Effector memory CD8-positive, alpha-beta T cell (primary cell): ENCODE results near the gene TRAPPC11.

Source experiments
- ATAC-seq: fragments of 150-1000 bp; cut with Tn5 transposase; replicated peaks from 2 replicates; pipeline ENCODE4 v1.10.0; 2021; ENCODE audit warnings: mild to moderate bottlenecking, moderate library complexity
- DNase-seq, 3 experiments: peaks; one replicate each; pipeline ENCODE4 v3.0.0; 2021
- H3K27ac Mint-ChIP-seq, 2 donors: one replicate each; pipeline ENCODE4 v1.8.0; 2022; ENCODE audit warnings: mild to moderate bottlenecking in 2 of 2, mixed read lengths in 2 of 2, moderate library complexity in 2 of 2
- H3K27me3 Mint-ChIP-seq, 2 donors: one replicate each; pipeline ENCODE4 v1.8.0; 2022; ENCODE audit warnings: mixed read lengths in 2 of 2
- H3K36me3 Mint-ChIP-seq: one replicate; pipeline ENCODE4 v1.8.0; 2022; ENCODE audit warnings: mild to moderate bottlenecking, moderate library complexity, mixed read lengths; ENCODE audit not compliant: insufficient read depth
- H3K4me1 Mint-ChIP-seq, 2 donors: one replicate each; pipeline ENCODE4 v1.8.0; 2022; ENCODE audit warnings: low read depth in 2 of 2, mixed read lengths in 2 of 2
- H3K4me3 Mint-ChIP-seq, 2 donors: one replicate each; pipeline ENCODE4 v1.8.0; 2022; ENCODE audit warnings: mild to moderate bottlenecking in 2 of 2, mixed read lengths in 2 of 2, moderate library complexity in 2 of 2
- H3K9me3 Mint-ChIP-seq, 2 donors: one replicate each; pipeline ENCODE4 v1.8.0; 2022; ENCODE audit warnings: mixed read lengths in 2 of 2

TRAPPC11 gene

DNA sequence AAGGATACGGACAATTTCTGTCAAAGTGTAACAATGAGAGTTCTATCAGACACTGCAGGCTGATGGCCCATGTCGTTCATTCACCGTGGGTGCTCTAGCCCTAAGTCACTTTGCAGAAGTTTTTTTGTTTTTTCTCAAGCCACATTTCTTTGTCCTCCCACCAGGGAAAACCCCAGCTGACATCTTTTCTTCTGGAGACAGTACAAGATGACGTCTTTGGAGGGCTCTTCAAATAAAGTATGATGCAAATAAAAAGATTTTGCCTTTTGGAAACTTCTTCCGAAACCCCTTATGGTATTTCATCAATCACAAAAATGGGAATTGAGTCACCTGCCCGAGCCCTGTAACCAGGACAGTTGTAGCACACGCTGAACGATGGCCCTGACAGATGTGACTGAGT lies 73.2 kb downstream of the TRAPPC11 start:
- Mint-ChIP-seq H3K27me3 (peaks cover 0 to 18% of the 10 kb centered on the region in 2 donors), H3K9me3 (no peaks in the 10 kb centered on the region), H3K4me1 (no peaks in the 10 kb centered on the region), H3K36me3 (no peaks in the 10 kb centered on the region), H3K4me3 (no peak overlapping the region), H3K27ac (no peak overlapping the region)
- no peak for ATAC-seq
- no peak for DNase-seq

DNA sequence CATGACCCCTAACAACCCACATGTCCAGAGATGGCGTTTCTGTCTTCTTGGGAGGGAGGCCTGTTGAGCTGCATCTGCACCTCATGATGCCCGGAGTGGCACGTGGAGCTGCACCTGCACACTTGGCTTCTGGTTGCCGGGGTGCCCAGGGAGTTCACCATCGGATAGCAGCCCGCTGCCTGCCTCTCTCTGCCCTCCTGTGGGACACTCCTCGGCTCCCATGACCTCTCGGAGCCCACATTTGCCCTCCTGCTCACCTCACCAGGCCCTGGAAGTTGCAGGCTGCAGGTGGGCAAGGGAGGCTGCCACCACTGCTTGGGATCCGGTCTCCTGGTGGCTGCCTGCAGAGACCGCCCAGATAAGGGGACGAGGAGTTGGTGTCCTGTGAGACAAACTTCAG lies 74.1 kb downstream of the TRAPPC11 start:
- ATAC-seq (no peak), DNase-seq (no peak)
- H3K9me3 Mint-ChIP-seq: no peaks in the 10 kb centered on the region
- no peak overlapping the region for H3K4me3 Mint-ChIP-seq
- H3K27me3 Mint-ChIP-seq: peaks cover 0 to 10% of the 10 kb centered on the region in 2 donors
- no peaks in the 10 kb centered on the region for H3K36me3 Mint-ChIP-seq
- no peak overlapping the region for H3K27ac Mint-ChIP-seq
- H3K4me1 Mint-ChIP-seq: no peaks in the 10 kb centered on the region

GRCh38 chr4:183738081-183738673 lies 79.1 kb downstream of the TRAPPC11 start:
- Mint-ChIP-seq H3K4me3 (no peak overlapping the region), H3K36me3 (peaks cover 3% of the 10 kb centered on the region), H3K9me3 (no peaks in the 10 kb centered on the region), H3K27me3 (no peaks in the 10 kb centered on the region), H3K27ac (no peak overlapping the region), H3K4me1 (no peaks in the 10 kb centered on the region)
- ATAC-seq: no peak
- DNase-seq: no peak

DNA sequence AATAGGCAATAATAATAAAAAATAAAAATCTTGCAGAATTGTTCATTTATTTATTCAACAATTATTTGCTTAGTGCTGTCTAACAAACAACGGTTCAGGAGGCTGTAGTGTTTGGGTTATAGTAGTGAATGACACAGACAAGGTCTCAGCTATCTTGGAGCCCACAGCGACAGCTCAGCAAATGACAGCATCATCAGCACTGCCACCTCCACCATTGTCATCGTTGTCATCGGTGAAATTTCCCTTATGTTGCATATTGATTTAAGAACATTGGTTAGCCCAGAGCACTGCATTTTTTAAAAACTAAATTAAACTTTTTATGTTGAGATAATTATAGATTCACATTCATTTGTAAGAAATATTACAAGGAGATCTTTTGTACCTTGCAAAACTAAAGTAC lies 79.9 kb downstream of the TRAPPC11 start:
- DNase-seq (no peak), ATAC-seq (no peak)
- no peak overlapping the region for H3K27ac Mint-ChIP-seq
- H3K27me3 Mint-ChIP-seq: no peaks in the 10 kb centered on the region
- H3K36me3 Mint-ChIP-seq: peaks cover 3% of the 10 kb centered on the region
- H3K4me3 Mint-ChIP-seq: no peak overlapping the region
- H3K4me1 Mint-ChIP-seq: no peaks in the 10 kb centered on the region
- no peaks in the 10 kb centered on the region for H3K9me3 Mint-ChIP-seq

DNA sequence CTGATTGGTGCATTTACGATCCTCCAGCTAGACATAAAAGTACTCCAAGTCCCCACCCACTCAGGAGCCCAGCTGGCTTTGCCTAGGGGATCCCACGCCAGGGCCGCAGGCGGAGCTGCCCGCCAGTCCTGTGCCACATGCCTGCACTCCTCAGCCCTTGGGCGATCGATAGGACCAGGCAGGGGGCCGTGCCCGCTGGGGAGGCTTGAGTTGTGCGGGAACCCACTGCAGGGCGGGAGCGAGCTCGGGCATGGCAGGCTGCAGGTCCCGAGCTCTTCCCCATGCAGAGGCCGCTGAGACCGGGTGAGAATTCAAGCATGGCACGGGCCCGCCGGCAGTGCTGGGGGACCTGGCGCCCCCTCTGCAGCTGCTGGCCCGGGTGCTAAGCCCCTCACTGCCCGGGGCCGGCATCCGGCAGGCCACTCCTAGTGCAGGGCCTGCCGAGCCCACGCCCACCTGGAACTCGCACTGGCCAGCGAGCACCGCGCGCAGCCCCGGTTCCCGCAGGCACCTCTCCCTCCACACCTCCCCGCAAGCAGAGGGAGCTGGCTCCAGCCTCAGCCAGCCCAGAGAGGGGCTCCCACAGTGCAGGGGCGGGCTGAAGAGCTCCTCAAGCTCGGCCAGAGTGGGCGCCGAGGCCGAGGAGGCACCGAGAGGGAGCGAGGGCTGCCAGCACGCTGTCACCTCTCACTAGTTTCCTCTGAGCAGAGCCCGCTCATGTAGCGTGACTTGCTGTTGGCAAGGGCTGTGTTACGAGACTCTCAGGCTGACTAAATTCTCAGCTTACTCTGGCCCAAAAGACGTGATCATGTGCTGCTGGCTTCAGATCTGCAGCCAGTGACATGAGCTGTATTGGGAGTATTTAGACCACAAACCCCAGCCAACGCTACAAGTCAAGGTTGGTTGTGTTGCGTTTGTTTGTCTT lies 87.5 kb downstream of the TRAPPC11 start:
- no peak overlapping the region for H3K4me3 Mint-ChIP-seq

DNA sequence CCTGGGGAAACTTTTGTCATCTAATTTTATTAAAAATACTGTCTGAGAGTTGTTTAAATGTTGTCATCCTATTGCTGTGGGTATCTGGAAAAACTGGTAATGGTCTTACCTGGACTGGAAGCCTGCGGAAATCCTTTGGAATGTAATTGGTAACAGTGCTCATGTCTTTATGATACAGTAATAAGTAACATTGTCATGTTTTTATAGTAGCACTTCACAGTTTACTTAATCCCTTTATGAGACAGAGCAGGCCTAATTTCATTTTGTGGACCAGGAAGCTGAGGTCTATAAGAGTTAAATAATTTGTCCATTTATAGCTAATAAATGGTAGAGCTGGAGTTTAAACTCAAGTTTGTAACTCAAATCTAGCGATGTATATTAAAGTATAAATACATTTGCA lies 88.3 kb downstream of the TRAPPC11 start:
- no peak overlapping the region for H3K4me3 Mint-ChIP-seq
- H3K4me1 Mint-ChIP-seq: no peaks in the 10 kb centered on the region
- DNase-seq (no peak), ATAC-seq (no peak)
- no peak overlapping the region for H3K27ac Mint-ChIP-seq
- no peaks in the 10 kb centered on the region for H3K9me3 Mint-ChIP-seq
- peaks cover 2% of the 10 kb centered on the region for H3K36me3 Mint-ChIP-seq
- H3K27me3 Mint-ChIP-seq: peaks cover 17 to 40% of the 10 kb centered on the region in 2 donors

More for the DNA sequence above, 87.5 kb downstream of the TRAPPC11 start:
- Mint-ChIP-seq H3K27ac (no peak overlapping the region), H3K36me3 (peaks cover 3% of the 10 kb centered on the region), H3K27me3 (peaks cover 17 to 32% of the 10 kb centered on the region in 2 donors), H3K9me3 (no peaks in the 10 kb centered on the region), H3K4me1 (no peaks in the 10 kb centered on the region)
- no peak for ATAC-seq
- no peak for DNase-seq

GRCh38 chr4:183747931-183748670 lies 89.0 kb downstream of the TRAPPC11 start:
- H3K27me3 Mint-ChIP-seq: peaks cover 17 to 44% of the 10 kb centered on the region in 2 donors
- H3K9me3 Mint-ChIP-seq: no peaks in the 10 kb centered on the region
- no peak for DNase-seq
- no peak for ATAC-seq
- no peaks in the 10 kb centered on the region for H3K36me3 Mint-ChIP-seq
- no peaks in the 10 kb centered on the region for H3K4me1 Mint-ChIP-seq
- H3K27ac Mint-ChIP-seq: no peak overlapping the region
- H3K4me3 Mint-ChIP-seq: no peak overlapping the region

- no peaks in the 10 kb centered on the region for H3K36me3 Mint-ChIP-seq
- no peak overlapping the region for H3K27ac Mint-ChIP-seq
- ATAC-seq (no peak), DNase-seq (no peak)
- no peaks in the 10 kb centered on the region for H3K4me1 Mint-ChIP-seq
- H3K9me3 Mint-ChIP-seq: no peaks in the 10 kb centered on the region
- H3K27me3 Mint-ChIP-seq: peaks cover 10 to 54% of the 10 kb centered on the region in 2 donors
- H3K4me3 Mint-ChIP-seq: no peak overlapping the region
Observed at GRCh38 chr4:183751106-183751505, 92.0 kb downstream of the TRAPPC11 start.

GRCh38 chr4:183755596-183755995 lies 96.5 kb downstream of the TRAPPC11 start:
- Mint-ChIP-seq H3K27ac (no peak overlapping the region), H3K4me1 (no peaks in the 10 kb centered on the region), H3K4me3 (no peak overlapping the region), H3K36me3 (no peaks in the 10 kb centered on the region), H3K9me3 (no peaks in the 10 kb centered on the region), H3K27me3 (peaks cover 15 to 57% of the 10 kb centered on the region in 2 donors)
- DNase-seq: no peak
- ATAC-seq: no peak

GRCh38 chr4:183757060-183757459 lies 98.0 kb downstream of the TRAPPC11 start:
- H3K4me1 Mint-ChIP-seq: no peaks in the 10 kb centered on the region
- no peak overlapping the region for H3K4me3 Mint-ChIP-seq
- peaks cover 15 to 42% of the 10 kb centered on the region in 2 donors for H3K27me3 Mint-ChIP-seq
- H3K27ac Mint-ChIP-seq: no peak overlapping the region
- ATAC-seq: no peak
- H3K36me3 Mint-ChIP-seq: no peaks in the 10 kb centered on the region
- no peaks in the 10 kb centered on the region for H3K9me3 Mint-ChIP-seq
- DNase-seq: no peak

- H3K36me3 Mint-ChIP-seq: no peaks in the 10 kb centered on the region
- no peak overlapping the region for H3K27ac Mint-ChIP-seq
- ATAC-seq (no peak), DNase-seq (no peak)
- peaks cover 15 to 35% of the 10 kb centered on the region in 2 donors for H3K27me3 Mint-ChIP-seq
- no peaks in the 10 kb centered on the region for H3K9me3 Mint-ChIP-seq
- no peaks in the 10 kb centered on the region for H3K4me1 Mint-ChIP-seq
- H3K4me3 Mint-ChIP-seq: no peak overlapping the region
Observed at GRCh38 chr4:183758061-183758757, 99.1 kb downstream of the TRAPPC11 start.

DNA sequence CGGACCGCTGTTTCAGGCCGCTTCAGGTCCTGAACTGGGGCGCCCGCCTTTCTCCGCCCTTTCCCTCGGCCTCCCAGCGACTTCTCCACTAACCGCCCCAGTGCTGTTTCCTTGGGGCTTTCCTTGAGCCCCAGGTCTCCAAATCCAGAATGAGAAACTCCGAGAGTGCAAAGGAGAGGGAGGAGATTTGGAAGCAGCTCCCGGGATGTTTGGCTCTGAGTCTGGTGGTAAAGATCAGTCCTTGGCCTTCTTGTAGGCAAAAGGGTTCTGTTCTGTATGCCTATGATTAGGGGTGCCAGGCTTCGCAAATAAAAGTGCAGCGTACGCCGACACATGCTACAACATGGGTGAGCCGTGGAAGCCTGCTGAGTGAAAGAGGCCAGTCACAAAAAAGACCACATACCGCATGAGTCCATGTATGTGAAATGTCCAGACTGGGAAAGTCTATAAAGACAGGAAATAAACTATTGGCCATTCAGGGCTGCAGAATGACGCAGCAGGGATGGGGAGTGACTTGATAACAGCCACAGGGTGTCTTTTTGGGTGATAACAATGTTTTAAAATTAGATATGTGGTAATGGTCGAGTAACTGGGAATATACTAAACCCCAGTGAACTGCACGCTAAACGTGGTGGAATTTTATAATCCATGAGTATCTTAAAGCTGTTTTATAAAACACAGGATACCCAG lies 99.8 kb downstream of the TRAPPC11 start:
- no peaks in the 10 kb centered on the region for H3K9me3 Mint-ChIP-seq
- no peak overlapping the region for H3K4me3 Mint-ChIP-seq
- no peak overlapping the region for H3K27ac Mint-ChIP-seq
- H3K4me1 Mint-ChIP-seq: no peaks in the 10 kb centered on the region
- no peak for DNase-seq
- peaks cover 15 to 39% of the 10 kb centered on the region in 2 donors for H3K27me3 Mint-ChIP-seq
- H3K36me3 Mint-ChIP-seq: no peaks in the 10 kb centered on the region
- ATAC-seq: no peak

GRCh38 chr4:183760326-183760725 lies 101.2 kb downstream of the TRAPPC11 start:
- Mint-ChIP-seq H3K36me3 (no peaks in the 10 kb centered on the region), H3K27me3 (peaks cover 16 to 48% of the 10 kb centered on the region in 2 donors), H3K4me3 (no peak overlapping the region), H3K27ac (no peak overlapping the region), H3K9me3 (no peaks in the 10 kb centered on the region), H3K4me1 (no peaks in the 10 kb centered on the region)
- ATAC-seq (no peak), DNase-seq (no peak)
